Measurements from ENCODE around the gene SH3BP5. TPM values are rescaled to one million over a fixed set of nuclear protein-coding genes. Genes with fewer than 3 reads are reported as not detected.
"Not testable (repeated sequence)": the region's sequence is repeated elsewhere in the genome, so short reads cannot be mapped to it uniquely, and the experiment has no call there.

The SH3BP5 gene
- total RNA-seq, 1 donor from 2014 or later = 5.9 TPM

DNA sequence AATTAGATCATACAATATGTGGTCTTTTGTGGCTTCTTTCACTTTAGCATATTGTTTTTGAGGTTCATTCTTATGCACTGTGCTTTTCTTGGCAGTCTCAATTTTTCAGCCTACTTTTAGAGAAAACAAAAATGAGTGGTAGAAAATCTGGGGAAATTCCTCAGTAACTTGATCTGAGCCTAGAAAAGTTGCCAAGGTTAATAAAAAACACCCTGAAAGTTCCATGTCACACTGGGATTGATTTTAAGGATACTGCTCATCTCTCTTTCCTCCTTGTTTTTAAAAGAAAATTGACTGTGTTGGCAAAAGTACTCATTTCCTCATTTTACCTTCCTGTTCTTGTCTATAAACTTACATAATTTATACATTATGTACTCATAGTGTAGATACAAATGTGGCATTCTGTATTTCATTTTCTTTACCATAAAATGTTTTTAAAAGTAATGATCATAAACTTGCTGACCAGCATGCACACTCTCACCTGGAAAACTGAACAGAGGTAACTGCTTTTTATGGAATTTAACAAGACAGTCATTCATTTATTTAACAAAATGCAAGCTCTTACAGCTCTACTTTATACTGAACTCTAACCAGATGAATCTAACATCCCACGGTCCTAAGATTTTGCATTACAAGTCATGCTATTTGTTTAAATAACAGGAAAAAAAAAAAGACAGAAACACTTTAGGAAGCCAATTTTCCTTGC is 28.6 kb upstream of the SH3BP5 start:
- DNase-seq (ENCODE audit: extremely low spot score, unreplicated experiment) = no peak
- H3K9me3 Mint-ChIP-seq (ENCODE audit: unreplicated experiment) = no peaks in the 10 kb centered on the region
- H3K4me3 Mint-ChIP-seq (ENCODE audit: unreplicated experiment) = no peak overlapping the region
- peaks cover 27% of the 10 kb centered on the region for H3K4me1 Mint-ChIP-seq (ENCODE audit: unreplicated experiment)
- peak overlapping the region; percentile 33 for H3K27ac Mint-ChIP-seq (ENCODE audit: unreplicated experiment)
- H3K36me3 Mint-ChIP-seq (ENCODE audit: unreplicated experiment) = no peaks in the 10 kb centered on the region
- H3K27me3 Mint-ChIP-seq (ENCODE audit: unreplicated experiment) = no peaks in the 10 kb centered on the region
- TF ChIP-seq CTCF (IDR thresholded peaks at IDR 0.05) = no peak

DNA sequence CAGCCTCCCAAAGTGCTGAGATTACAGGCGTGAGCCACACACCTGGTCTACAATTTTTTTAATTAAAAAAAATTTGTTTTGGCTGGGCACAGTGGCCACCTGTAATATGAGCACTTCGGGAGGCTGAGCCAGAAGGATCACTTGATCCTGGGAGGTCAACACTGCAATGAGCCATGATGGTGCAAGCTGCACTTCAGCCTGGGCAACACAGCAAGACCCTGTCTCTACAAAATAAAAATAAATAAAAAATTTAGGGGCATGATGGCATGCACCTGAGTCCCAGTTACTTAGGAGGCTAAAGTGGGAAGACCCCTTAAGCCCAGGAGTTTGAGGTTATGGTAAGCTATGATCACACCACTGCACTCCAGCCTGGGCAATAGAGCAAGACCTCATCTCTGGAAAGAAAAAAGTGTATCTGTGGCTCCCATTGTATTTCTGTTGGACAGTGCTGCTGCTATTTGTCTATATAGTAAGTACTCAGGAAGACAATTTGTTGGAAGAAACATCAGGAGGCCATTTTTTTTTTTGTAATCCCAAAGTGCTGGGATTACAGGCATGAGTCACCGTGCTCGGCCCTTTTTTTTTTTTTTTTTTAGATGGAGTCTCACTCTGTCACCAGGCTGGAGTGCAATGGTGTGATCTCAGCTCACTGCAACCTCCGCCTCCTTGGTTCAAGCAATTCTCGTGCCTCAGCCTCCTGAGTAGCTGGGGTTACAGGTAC is 27.5 kb upstream of the SH3BP5 start:
- Mint-ChIP-seq H3K27me3 (ENCODE audit: unreplicated experiment) (peaks cover 4% of the 10 kb centered on the region), H3K9me3 (ENCODE audit: unreplicated experiment) (no peaks in the 10 kb centered on the region), H3K27ac (ENCODE audit: unreplicated experiment) (peak overlapping the region; percentile 27), H3K4me3 (ENCODE audit: unreplicated experiment) (no peak overlapping the region), H3K36me3 (ENCODE audit: unreplicated experiment) (no peaks in the 10 kb centered on the region), H3K4me1 (ENCODE audit: unreplicated experiment) (peaks cover 27% of the 10 kb centered on the region)
- no peak for TF ChIP-seq CTCF (IDR thresholded peaks at IDR 0.05)
- DNase-seq (ENCODE audit: extremely low spot score, unreplicated experiment) = no peak

DNA sequence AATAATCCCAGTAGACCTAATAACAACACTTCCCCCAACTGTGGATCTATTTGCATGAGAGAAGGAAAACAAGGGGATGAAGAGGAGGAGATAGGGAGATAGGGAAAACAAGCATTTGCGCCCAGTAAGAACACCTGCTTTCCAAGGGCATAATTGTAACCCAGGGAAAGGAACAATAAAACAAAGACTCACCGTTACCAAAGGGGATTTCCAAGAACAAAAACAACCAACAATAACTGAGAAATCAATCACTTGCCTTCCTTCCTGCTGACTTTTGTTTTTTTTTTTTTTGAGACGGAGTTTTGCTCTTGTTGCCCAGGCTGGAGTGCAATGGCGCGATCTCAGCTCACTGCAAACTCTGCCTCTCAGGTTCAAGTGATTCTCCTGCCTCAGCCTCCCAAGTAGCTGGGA is 24.3 kb upstream of the SH3BP5 start:
- not testable (repeated sequence) for H3K9me3 Mint-ChIP-seq (ENCODE audit: unreplicated experiment); H3K36me3 Mint-ChIP-seq (ENCODE audit: unreplicated experiment); H3K4me3 Mint-ChIP-seq (ENCODE audit: unreplicated experiment); H3K27me3 Mint-ChIP-seq (ENCODE audit: unreplicated experiment); DNase-seq (ENCODE audit: extremely low spot score, unreplicated experiment); H3K27ac Mint-ChIP-seq (ENCODE audit: unreplicated experiment)
- peaks cover 15% of the 10 kb centered on the region for H3K4me1 Mint-ChIP-seq (ENCODE audit: unreplicated experiment)

DNA sequence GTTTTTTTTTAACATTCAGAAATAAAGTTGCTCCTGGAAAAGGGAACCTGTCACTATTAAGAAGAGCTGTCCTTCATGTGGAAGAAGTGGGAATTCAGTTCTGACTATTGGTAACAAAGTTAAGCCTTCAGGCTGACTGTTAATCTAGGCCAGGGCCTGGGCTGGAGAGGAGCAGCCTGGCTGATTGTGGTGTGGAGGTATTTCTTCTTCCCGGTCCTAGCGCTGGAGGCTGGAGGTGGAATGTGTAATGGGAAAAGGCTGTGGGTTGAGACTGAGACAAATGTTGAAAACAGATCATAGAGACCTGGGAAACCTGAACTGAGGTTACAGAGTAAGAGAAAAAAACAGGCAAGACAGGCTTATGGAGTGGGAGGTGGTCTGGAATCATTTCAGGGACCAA is 23.8 kb upstream of the SH3BP5 start:
- Mint-ChIP-seq H3K36me3 (ENCODE audit: unreplicated experiment) (no peaks in the 10 kb centered on the region), H3K9me3 (ENCODE audit: unreplicated experiment) (no peaks in the 10 kb centered on the region), H3K4me1 (ENCODE audit: unreplicated experiment) (peaks cover 10% of the 10 kb centered on the region), H3K27me3 (ENCODE audit: unreplicated experiment) (peaks cover 6% of the 10 kb centered on the region), H3K27ac (ENCODE audit: unreplicated experiment) (no peak overlapping the region), H3K4me3 (ENCODE audit: unreplicated experiment) (no peak overlapping the region)
- DNase-seq (ENCODE audit: extremely low spot score, unreplicated experiment) = no peak
- no peak for TF ChIP-seq CTCF (IDR thresholded peaks at IDR 0.05)

DNA sequence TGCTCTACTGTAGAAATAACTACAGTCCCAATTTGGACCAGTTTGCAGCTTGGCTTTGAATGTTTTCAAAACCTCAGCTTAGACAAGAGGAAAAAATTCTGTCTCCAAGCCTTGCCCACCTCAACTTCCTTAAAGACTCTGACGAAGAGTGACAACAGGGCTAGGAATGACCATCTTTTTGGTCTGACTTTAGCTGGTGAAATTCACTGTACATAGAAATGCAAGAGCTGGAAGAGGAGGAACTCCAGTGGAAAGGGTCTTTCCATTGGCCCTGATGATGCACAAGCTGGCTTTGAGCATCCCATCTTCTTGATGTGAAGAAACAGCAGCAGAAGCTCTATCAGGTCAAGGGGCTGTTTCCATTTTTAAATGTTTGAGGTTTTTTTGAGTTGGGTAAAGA is 22.7 kb upstream of the SH3BP5 start:
- H3K4me3 Mint-ChIP-seq (ENCODE audit: unreplicated experiment) = no peak overlapping the region
- no peaks in the 10 kb centered on the region for H3K9me3 Mint-ChIP-seq (ENCODE audit: unreplicated experiment)
- no peak for TF ChIP-seq CTCF (IDR thresholded peaks at IDR 0.05)
- no peak overlapping the region for H3K27ac Mint-ChIP-seq (ENCODE audit: unreplicated experiment)
- no peaks in the 10 kb centered on the region for H3K36me3 Mint-ChIP-seq (ENCODE audit: unreplicated experiment)
- no peaks in the 10 kb centered on the region for H3K4me1 Mint-ChIP-seq (ENCODE audit: unreplicated experiment)
- H3K27me3 Mint-ChIP-seq (ENCODE audit: unreplicated experiment) = peaks cover 6% of the 10 kb centered on the region
- no peak for DNase-seq (ENCODE audit: extremely low spot score, unreplicated experiment)

All from osteocyte (in vitro differentiated cells).